Transverse colon (tissue), 4 donors: ENCODE results near the gene ESYT3. TPM values are rescaled to one million over a fixed set of nuclear protein-coding genes. Genes with fewer than 3 reads are reported as not detected.
"Not testable (repeated sequence)": the region's sequence is repeated elsewhere in the genome, so short reads cannot be mapped to it uniquely, and the experiment has no call there.

ENCODE experiments used
- DNase-seq: peaks from one replicate; pipeline ENCODE4 v3.0.0-alpha.2; 2019
- H3K27ac ChIP-seq, 4 donors: fragments of 200-600 bp; sonication (generic); 2 replicates each; pipeline ENCODE4 v1.5.1; 2016 to 2018; ENCODE audit warnings: inconsistent platforms in 4 of 4
- H3K27me3 ChIP-seq: fragments of 200-600 bp; sonication (generic); 2 replicates; pipeline ENCODE4 v1.5.1; 2017; ENCODE audit warnings: inconsistent platforms
- H3K36me3 ChIP-seq, 4 donors: fragments of 200-600 bp; sonication (generic); 2 replicates each; pipeline ENCODE4 v1.5.1; 2017 to 2019; ENCODE audit warnings: inconsistent platforms in 4 of 4
- H3K4me1 ChIP-seq, 4 donors: fragments of 200-600 bp; sonication (generic); 2 replicates each; pipeline ENCODE4 v1.5.1; 2017 to 2020; ENCODE audit warnings: inconsistent platforms in 4 of 4
- H3K4me3 ChIP-seq, 4 donors: fragments of 200-600 bp; sonication (generic); 1 replicate in 1 of 4; 2 replicates in 3 of 4; pipeline versions ENCODE4 v1.5.1 to v1.6.1; 2017 to 2019; ENCODE audit warnings: inconsistent platforms in 4 of 4
- H3K9me3 ChIP-seq, 2 donors: fragments of 200-600 bp; sonication (generic); 2 replicates each; pipeline ENCODE4 v1.5.1; 2017 to 2019; ENCODE audit warnings: inconsistent platforms in 2 of 2
- CTCF ChIP-seq, 5 experiments: fragments of 200-600 bp in 3 of 5; fragments of 450-650 bp in 2 of 5; sonication (generic) in 3 of 5; IDR thresholded peaks; 1 replicate in 2 of 5; 2 replicates in 3 of 5; pipeline ENCODE4 v1.5.1; 2016 to 2017; ENCODE audit warnings: antibody characterized with exemption in 5 of 5, inconsistent platforms in 3 of 5, mild to moderate bottlenecking in 2 of 5, moderate library complexity in 1 of 5
- EP300 ChIP-seq: sonication (generic); formaldehyde crosslinking; IDR thresholded peaks from one replicate; pipeline ENCODE4 v1.6.1; 2017; ENCODE audit warnings: antibody characterized with exemption, low read depth
- POLR2A ChIP-seq: fragments of 450-650 bp; IDR thresholded peaks from one replicate; pipeline ENCODE4 v1.6.1; 2016; ENCODE audit warnings: antibody characterized with exemption, mild to moderate bottlenecking, moderate library complexity
- POLR2AphosphoS5 ChIP-seq, 3 donors: sonication (generic); formaldehyde crosslinking; IDR thresholded peaks; one replicate each; pipeline ENCODE4 v1.6.1; 2016; ENCODE audit warnings: antibody characterized with exemption in 3 of 3
- WGBS, 2 donors: methylation state at CpG; one replicate each; pipeline ENCODE4 v1.1.5; 2018; ENCODE audit warnings: low coverage in 1 of 2; 5-methylcytosine and 5-hydroxymethylcytosine counted together
- in situ Hi-C, 4 donors: fragments of 200-750 bp; cut with MboI; loops; one replicate each; pipeline versions ENCODE4 v1.15.0 to v1.15.1; 2017; ENCODE audit warnings: low sequenced_read_pairs in 3 of 4, low pct_ligation_motif_present in 1 of 4, low pct_unique_long_range_greater_than_20kb in 1 of 4
- intact Hi-C: fragments of 100-400 bp; cut with DNase I; formaldehyde crosslinking; loops from one replicate; pipeline ENCODE4 v1.15.1; 2023; ENCODE audit warnings: low total_unique reads
- total RNA-seq, 4 donors: library from RNA; depleted of rRNA; stranded (reverse); fragments of >200 nt; gene quantifications; one replicate each; pipeline ENCODE4 v1.1.0, GENCODE V29; 2016

Gene ESYT3
- total RNA-seq, 4 donors from 2014 or later = 0.60 to 6.0 (median 2.8) TPM

- H3K27ac ChIP-seq = no peak overlapping the region
- H3K9me3 ChIP-seq = no peaks in the 10 kb centered on the region
- H3K4me3 ChIP-seq = no peak overlapping the region
- no peak for TF ChIP-seq POLR2A
- TF ChIP-seq POLR2AphosphoS5 (IDR thresholded peaks at IDR 0.05) = no peak
- TF ChIP-seq EP300 = no peak
- no peak for TF ChIP-seq CTCF (IDR thresholded peaks at IDR 0.05)
- H3K4me1 ChIP-seq = peaks cover 0 to 7% (median 1%) of the 10 kb centered on the region in 4 donors
- no peak for DNase-seq
- no peaks in the 10 kb centered on the region for H3K27me3 ChIP-seq
- WGBS, 2 donors = 81 to 86% methylated on average over 2 to 6 of the region's 6 CpGs
- intact Hi-C loops = no loop called here
- H3K36me3 ChIP-seq = no peaks in the 10 kb centered on the region
- in situ Hi-C loops = no loop called here
These were observed 39.7 kb downstream of the ESYT3 start for GRCh38 chr3:138474163-138474562.

- intact Hi-C loops = no loop called here
- DNase-seq = no peak
- Histone ChIP-seq H3K4me1 (no peaks in the 10 kb centered on the region), H3K9me3 (no peaks in the 10 kb centered on the region), H3K36me3 (no peaks in the 10 kb centered on the region), H3K4me3 (no peak overlapping the region), H3K27me3 (no peaks in the 10 kb centered on the region), H3K27ac (no peak overlapping the region)
- TF ChIP-seq POLR2AphosphoS5 (IDR thresholded peaks at IDR 0.05) = no peak
- TF ChIP-seq CTCF (IDR thresholded peaks at IDR 0.05) = no peak
- no peak for TF ChIP-seq POLR2A
- no peak for TF ChIP-seq EP300
- 85 to 100% methylated on average over 2 of the region's 2 CpGs for WGBS, 2 donors
- in situ Hi-C loops = no loop called here
These were observed 42.1 kb downstream of the ESYT3 start for GRCh38 chr3:138476526-138476925.

- Histone ChIP-seq H3K36me3 (no peaks in the 10 kb centered on the region), H3K27me3 (no peaks in the 10 kb centered on the region), H3K4me1 (no peaks in the 10 kb centered on the region), H3K27ac (no peak overlapping the region), H3K9me3 (no peaks in the 10 kb centered on the region), H3K4me3 (no peak overlapping the region)
- intact Hi-C loops = no loop called here
- TF ChIP-seq EP300 (no peak), CTCF (IDR thresholded peaks at IDR 0.05) (no peak), POLR2AphosphoS5 (IDR thresholded peaks at IDR 0.05) (no peak), POLR2A (no peak)
- no peak for DNase-seq
- in situ Hi-C loops = no loop called here
These were observed 42.7 kb downstream of the ESYT3 start for GRCh38 chr3:138477120-138477519.

GRCh38 chr3:138477801-138478200 lies 43.4 kb downstream of the ESYT3 start:
- WGBS, 2 donors = 94 to 95% methylated on average over 3 of the region's 3 CpGs
- in situ Hi-C loops = no loop called here
- Histone ChIP-seq H3K4me3 (no peak overlapping the region), H3K36me3 (no peaks in the 10 kb centered on the region), H3K27ac (no peak overlapping the region), H3K9me3 (no peaks in the 10 kb centered on the region), H3K4me1 (no peaks in the 10 kb centered on the region), H3K27me3 (no peaks in the 10 kb centered on the region)
- no peak for DNase-seq
- TF ChIP-seq POLR2AphosphoS5 (IDR thresholded peaks at IDR 0.05) = no peak
- intact Hi-C loops = no loop called here

GRCh38 chr3:138479438-138479863 lies 45.0 kb downstream of the ESYT3 start:
- TF ChIP-seq CTCF (IDR thresholded peaks at IDR 0.05) (peak; percentile 28 to 51 (median 41)), EP300 (no peak)
- H3K27me3 ChIP-seq = no peaks in the 10 kb centered on the region
- intact Hi-C loops (no loop called here), in situ Hi-C loops (no loop called here)
- H3K9me3 ChIP-seq = no peaks in the 10 kb centered on the region
- H3K4me1 ChIP-seq = no peaks in the 10 kb centered on the region
- H3K27ac ChIP-seq = no peak overlapping the region
- 34% methylated on average over 4 of the region's 4 CpGs; no CpG with 5 or more reads in 1 of the 2 donors for WGBS, 2 donors
- H3K4me3 ChIP-seq = no peak overlapping the region
- no peaks in the 10 kb centered on the region for H3K36me3 ChIP-seq
- no peak for DNase-seq

GRCh38 chr3:138484672-138485071 lies 50.3 kb downstream of the ESYT3 start:
- in situ Hi-C loops, H3K27ac ChIP-seq, H3K4me1 ChIP-seq, H3K4me3 ChIP-seq, H3K27me3 ChIP-seq, H3K36me3 ChIP-seq, DNase-seq, intact Hi-C loops: not testable (repeated sequence)
- WGBS, 2 donors = 100% methylated on average over 7 of the region's 17 CpGs; no CpG with 5 or more reads in 1 of the 2 donors
- H3K9me3 ChIP-seq = peaks cover 17 to 21% of the 10 kb centered on the region in 2 donors

- H3K36me3 ChIP-seq, DNase-seq, H3K4me3 ChIP-seq, intact Hi-C loops, H3K27ac ChIP-seq, H3K4me1 ChIP-seq, in situ Hi-C loops, H3K27me3 ChIP-seq: not testable (repeated sequence)
- WGBS, 2 donors = 93 to 100% methylated on average over 6 of the region's 6 CpGs
- H3K9me3 ChIP-seq = peaks cover 17 to 21% of the 10 kb centered on the region in 2 donors
These were observed 52.2 kb downstream of the ESYT3 start for GRCh38 chr3:138486580-138486979.
